AG09309 (cell line): Measurements from ENCODE around the gene FSTL4.

Experiments
- DNase-seq: peaks from one replicate; pipeline ENCODE4 v3.0.0-alpha.2; 2010; ENCODE audit warnings: low read depth
- H3K4me3 ChIP-seq: 2 replicates; pipeline ENCODE4 v1.5.1; 2011; ENCODE audit warnings: mild to moderate bottlenecking, low read depth, low read length, moderate library complexity; ENCODE audit not compliant: control insufficient read depth
- TF ChIP-seq, protein P1 (sequence below): IDR thresholded peaks from 2 replicates; pipeline ENCODE4 v1.5.1; 2011; ENCODE audit warnings: mild to moderate bottlenecking, low read depth, low read length, inconsistent platforms; ENCODE audit not compliant: insufficient read depth, control insufficient read depth; ENCODE audit errors: missing control alignments

Gene FSTL4

DNA sequence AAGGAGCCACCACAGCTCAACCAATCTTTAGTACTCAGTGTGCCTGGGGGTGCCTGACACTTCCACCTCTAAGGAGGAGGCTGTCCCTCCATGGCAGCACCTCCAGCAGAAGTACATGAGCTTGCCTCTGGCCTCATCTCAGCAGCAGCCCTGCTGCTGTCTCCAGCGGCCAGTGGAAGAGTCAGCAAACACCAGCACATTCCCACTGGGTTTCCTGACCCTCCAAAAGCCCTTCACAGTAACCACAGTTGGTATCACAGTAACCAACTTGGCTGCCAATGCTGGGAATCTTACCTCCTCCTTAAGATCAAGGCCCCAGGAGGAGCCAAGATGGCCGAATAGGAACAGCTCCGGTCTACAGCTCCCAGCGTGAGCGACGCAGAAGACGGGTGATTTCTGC is 29.4 kb downstream of the FSTL4 start:
- no peak for DNase-seq
- H3K4me3 ChIP-seq: no peak overlapping the region
- TF ChIP-seq, protein P1, sequence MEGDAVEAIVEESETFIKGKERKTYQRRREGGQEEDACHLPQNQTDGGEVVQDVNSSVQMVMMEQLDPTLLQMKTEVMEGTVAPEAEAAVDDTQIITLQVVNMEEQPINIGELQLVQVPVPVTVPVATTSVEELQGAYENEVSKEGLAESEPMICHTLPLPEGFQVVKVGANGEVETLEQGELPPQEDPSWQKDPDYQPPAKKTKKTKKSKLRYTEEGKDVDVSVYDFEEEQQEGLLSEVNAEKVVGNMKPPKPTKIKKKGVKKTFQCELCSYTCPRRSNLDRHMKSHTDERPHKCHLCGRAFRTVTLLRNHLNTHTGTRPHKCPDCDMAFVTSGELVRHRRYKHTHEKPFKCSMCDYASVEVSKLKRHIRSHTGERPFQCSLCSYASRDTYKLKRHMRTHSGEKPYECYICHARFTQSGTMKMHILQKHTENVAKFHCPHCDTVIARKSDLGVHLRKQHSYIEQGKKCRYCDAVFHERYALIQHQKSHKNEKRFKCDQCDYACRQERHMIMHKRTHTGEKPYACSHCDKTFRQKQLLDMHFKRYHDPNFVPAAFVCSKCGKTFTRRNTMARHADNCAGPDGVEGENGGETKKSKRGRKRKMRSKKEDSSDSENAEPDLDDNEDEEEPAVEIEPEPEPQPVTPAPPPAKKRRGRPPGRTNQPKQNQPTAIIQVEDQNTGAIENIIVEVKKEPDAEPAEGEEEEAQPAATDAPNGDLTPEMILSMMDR: no peak

DNA sequence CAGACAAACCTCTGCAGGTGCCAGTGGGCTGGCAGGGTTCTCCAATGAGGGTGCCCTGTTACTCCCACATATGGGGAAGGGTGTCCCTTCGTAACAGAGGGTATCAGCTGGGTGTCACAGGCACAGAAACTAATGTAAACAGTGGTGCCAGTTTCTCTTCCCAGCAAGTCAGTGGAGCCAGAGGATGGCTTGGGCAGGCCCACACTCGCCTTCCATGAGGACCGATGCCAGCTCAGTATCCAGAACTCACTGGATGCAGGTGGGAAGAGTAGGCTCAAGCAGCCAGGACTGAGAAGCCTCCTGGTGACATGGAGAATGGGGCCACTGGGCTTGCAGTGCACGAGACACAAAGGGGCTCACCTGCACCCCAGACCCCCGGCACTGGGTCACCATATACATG is 30.4 kb downstream of the FSTL4 start:
- H3K4me3 ChIP-seq: no peak overlapping the region
- no peak for DNase-seq
- TF ChIP-seq, protein P1: no peak

DNA sequence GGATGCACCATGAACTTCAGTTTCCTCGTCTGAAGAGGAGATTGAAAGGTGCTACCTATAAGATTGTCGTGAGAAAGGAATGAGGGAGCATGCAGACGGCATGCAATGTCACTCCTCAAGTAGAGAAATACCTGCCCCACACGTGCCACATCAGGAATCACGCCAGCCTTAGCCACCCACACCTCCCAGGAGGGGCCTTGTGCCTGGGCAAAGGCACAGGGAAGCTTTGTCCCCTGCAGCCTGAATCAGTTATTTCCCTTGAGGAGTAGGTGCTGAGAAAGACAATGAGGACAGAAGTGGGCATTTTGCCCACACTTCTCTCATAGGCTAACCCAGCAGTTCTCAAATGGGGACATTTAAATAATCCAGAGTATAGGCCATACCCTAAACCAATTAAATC is 31.0 kb downstream of the FSTL4 start:
- DNase-seq: no peak
- no peak overlapping the region for H3K4me3 ChIP-seq
- TF ChIP-seq, protein P1: no peak

DNA sequence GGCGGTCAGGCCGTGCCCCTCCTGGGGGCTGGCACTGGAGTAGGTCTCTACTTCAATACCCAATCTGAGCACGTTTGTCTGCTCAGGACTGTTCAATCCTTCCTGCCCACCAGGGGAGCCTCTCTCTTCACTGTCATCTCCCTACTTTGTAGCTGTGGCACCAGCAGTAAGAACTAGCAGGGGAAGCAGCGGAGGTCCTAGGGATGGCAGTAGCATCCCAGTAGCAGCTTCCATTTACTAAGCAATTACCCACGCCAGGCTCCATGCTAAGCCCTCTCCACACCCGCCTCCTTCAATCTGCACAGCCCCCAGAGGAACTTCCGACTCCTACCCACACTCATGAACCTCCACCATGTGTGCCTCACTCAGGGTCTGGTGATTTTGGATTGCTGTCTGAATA is 31.7 kb downstream of the FSTL4 start:
- no peak overlapping the region for H3K4me3 ChIP-seq
- TF ChIP-seq, protein P1: no peak
- no peak for DNase-seq

DNA sequence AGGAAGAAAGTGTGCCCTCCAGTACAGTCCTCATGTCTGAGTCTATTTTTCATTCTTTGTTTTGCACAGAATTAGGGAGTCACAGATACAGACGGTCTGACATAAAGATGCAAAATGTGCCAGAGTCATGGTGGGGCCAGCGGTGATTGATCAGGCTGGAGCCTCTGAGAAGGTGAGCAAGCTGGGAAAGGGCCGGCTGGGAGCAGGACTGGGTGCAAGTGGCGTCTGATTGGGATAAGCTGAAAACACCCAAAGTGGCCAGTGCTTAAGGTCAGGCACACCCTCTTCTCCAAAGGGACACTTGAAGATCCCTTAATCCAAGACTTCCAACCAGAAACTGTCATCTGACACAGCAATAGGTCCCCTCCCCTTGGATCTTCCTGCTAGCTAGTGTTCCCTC is 32.6 kb downstream of the FSTL4 start:
- no peak for DNase-seq
- no peak overlapping the region for H3K4me3 ChIP-seq
- TF ChIP-seq, protein P1: no peak

DNA sequence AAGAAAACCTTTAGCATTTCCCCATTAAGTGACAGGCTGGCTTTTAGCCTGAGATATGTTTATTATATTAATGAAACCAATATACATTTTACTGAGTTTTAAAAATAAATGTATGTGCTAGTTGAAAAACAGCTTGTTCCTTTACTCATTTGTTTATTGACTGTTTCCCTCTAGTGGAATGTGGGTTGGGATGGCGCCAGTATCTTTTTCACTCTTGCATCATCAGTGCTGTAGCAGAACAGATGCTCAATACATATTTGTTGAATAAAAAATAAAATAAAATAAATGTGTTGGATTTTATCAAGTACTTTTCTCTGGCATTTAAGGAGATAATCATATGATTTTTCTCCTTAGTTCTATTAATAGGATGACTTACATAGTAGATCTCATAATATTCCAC is 43.0 kb downstream of the FSTL4 start:
- H3K4me3 ChIP-seq: no peak overlapping the region
- TF ChIP-seq, protein P1: no peak
- DNase-seq: no peak

DNA sequence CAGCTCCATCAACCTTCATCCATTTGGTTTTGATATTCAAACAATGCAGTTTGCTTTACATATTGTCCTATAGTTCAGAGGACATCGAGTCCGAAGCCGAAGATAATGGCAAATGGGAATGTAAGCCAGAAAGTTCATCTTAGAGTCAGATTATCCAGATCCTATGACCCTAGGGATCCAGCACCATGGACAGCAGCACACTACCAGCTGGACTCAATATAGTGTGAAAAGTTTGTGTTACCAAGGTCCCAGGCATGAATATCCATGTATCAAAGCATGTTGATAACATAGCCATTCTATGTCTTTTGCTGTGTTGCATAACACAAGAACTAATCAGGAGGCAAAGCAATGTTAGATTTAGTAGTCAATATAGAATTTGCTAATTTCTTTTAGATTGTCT is 46.3 kb downstream of the FSTL4 start:
- DNase-seq: no peak
- TF ChIP-seq, protein P1: no peak
- no peak overlapping the region for H3K4me3 ChIP-seq
